ENCODE results near the gene WWC2. TPM values are rescaled to one million over a fixed set of nuclear protein-coding genes. Genes with fewer than 3 reads are reported as not detected.

The WWC2 gene
- total RNA-seq, 1 experiment from 2014 or later, result 39.1 TPM

DNA sequence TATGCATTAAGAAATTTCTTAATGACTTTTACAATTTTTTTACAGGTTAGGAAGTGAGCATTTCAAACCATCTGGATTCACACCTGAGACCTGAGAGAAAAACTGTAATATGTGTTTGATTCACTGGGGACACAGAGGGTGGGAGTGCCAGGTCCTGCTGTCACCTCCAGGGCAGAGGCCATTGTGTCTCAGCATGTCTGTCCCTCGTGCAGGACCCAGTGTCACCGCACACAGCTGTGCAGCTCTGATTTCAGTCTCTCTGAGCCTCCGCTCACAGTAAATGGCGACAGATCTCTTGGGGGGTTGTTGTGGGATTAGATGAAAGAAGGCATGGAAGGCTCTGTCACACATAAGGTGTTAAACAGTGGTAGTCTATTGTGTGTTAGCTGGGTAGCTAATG is 246.2 kb downstream of the WWC2 start (continued):
- TF ChIP-seq, protein P1, sequence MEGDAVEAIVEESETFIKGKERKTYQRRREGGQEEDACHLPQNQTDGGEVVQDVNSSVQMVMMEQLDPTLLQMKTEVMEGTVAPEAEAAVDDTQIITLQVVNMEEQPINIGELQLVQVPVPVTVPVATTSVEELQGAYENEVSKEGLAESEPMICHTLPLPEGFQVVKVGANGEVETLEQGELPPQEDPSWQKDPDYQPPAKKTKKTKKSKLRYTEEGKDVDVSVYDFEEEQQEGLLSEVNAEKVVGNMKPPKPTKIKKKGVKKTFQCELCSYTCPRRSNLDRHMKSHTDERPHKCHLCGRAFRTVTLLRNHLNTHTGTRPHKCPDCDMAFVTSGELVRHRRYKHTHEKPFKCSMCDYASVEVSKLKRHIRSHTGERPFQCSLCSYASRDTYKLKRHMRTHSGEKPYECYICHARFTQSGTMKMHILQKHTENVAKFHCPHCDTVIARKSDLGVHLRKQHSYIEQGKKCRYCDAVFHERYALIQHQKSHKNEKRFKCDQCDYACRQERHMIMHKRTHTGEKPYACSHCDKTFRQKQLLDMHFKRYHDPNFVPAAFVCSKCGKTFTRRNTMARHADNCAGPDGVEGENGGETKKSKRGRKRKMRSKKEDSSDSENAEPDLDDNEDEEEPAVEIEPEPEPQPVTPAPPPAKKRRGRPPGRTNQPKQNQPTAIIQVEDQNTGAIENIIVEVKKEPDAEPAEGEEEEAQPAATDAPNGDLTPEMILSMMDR (IDR thresholded peaks at IDR 0.05 in 2 of 3, conservative IDR thresholded peaks at IDR 0.05 in 1 of 3; ENCODE audit: borderline replicate concordance in 1 of 3, insufficient read depth in 1 of 3, low read depth in 2 of 3, low read length in 2 of 3), result no peak

GRCh38 chr4:183347146-183347545 is 248.1 kb downstream of the WWC2 start:
- no peak overlapping the region for H3K27ac ChIP-seq (ENCODE audit: low read depth, low read length)
- intact Hi-C loops (cut with micrococcal nuclease), result no loop called here
- no peaks in the 10 kb centered on the region for H4K20me1 ChIP-seq (ENCODE audit: insufficient read depth)
- no peaks in the 10 kb centered on the region for H3K9me3 ChIP-seq (ENCODE audit: control insufficient read depth in 1 of 2, insufficient read depth in 1 of 2, low read depth in 1 of 2, low read length in 2 of 2)
- H3K4me3 ChIP-seq (replicated peaks in 1 of 2; ENCODE audit: low read depth in 1 of 2, low read length in 2 of 2), result no peak overlapping the region
- no peaks in the 10 kb centered on the region for H3K36me3 ChIP-seq (ENCODE audit: control insufficient read depth in 1 of 2, insufficient read depth in 2 of 2, low read length in 2 of 2)
- H3K4me1 ChIP-seq (ENCODE audit: control insufficient read depth in 1 of 2, insufficient read depth in 2 of 2, low read length in 2 of 2), result peaks cover 0 to 12% of the 10 kb centered on the region in 2 experiments; a peak in 1 of 4 replicates
- DNase-seq (ENCODE audit: low read depth, low spot score), result no peak
- TF ChIP-seq EZH2phosphoT487 (IDR thresholded peaks at IDR 0.05; ENCODE audit: borderline replicate concordance) (no peak), CEBPB (IDR thresholded peaks at IDR 0.05; ENCODE audit: low read depth) (no peak), FOSL1 (IDR thresholded peaks at IDR 0.05; ENCODE audit: low read depth) (no peak), POLR2A (IDR thresholded peaks at IDR 0.05; ENCODE audit: borderline replicate concordance, extremely low read depth, insufficient read depth, insufficient read length) (no peak), RAD21 (IDR thresholded peaks at IDR 0.05; ENCODE audit: low read depth) (no peak), EZH2 (IDR thresholded peaks at IDR 0.05) (no peak), YY1 (IDR thresholded peaks at IDR 0.05; ENCODE audit: extremely low read depth, insufficient replicate concordance, low read depth, low read length) (no peak), SIN3A (IDR thresholded peaks at IDR 0.05; ENCODE audit: low read depth) (no peak)
- TF ChIP-seq, protein P1 (IDR thresholded peaks at IDR 0.05 in 2 of 3, conservative IDR thresholded peaks at IDR 0.05 in 1 of 3; ENCODE audit: borderline replicate concordance in 1 of 3, insufficient read depth in 1 of 3, low read depth in 2 of 3, low read length in 2 of 3), result no peak
- TF ChIP-seq, protein P2, sequence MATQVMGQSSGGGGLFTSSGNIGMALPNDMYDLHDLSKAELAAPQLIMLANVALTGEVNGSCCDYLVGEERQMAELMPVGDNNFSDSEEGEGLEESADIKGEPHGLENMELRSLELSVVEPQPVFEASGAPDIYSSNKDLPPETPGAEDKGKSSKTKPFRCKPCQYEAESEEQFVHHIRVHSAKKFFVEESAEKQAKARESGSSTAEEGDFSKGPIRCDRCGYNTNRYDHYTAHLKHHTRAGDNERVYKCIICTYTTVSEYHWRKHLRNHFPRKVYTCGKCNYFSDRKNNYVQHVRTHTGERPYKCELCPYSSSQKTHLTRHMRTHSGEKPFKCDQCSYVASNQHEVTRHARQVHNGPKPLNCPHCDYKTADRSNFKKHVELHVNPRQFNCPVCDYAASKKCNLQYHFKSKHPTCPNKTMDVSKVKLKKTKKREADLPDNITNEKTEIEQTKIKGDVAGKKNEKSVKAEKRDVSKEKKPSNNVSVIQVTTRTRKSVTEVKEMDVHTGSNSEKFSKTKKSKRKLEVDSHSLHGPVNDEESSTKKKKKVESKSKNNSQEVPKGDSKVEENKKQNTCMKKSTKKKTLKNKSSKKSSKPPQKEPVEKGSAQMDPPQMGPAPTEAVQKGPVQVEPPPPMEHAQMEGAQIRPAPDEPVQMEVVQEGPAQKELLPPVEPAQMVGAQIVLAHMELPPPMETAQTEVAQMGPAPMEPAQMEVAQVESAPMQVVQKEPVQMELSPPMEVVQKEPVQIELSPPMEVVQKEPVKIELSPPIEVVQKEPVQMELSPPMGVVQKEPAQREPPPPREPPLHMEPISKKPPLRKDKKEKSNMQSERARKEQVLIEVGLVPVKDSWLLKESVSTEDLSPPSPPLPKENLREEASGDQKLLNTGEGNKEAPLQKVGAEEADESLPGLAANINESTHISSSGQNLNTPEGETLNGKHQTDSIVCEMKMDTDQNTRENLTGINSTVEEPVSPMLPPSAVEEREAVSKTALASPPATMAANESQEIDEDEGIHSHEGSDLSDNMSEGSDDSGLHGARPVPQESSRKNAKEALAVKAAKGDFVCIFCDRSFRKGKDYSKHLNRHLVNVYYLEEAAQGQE (IDR thresholded peaks at IDR 0.05; ENCODE audit: low read depth), result no peak
- TF ChIP-seq, protein P3, sequence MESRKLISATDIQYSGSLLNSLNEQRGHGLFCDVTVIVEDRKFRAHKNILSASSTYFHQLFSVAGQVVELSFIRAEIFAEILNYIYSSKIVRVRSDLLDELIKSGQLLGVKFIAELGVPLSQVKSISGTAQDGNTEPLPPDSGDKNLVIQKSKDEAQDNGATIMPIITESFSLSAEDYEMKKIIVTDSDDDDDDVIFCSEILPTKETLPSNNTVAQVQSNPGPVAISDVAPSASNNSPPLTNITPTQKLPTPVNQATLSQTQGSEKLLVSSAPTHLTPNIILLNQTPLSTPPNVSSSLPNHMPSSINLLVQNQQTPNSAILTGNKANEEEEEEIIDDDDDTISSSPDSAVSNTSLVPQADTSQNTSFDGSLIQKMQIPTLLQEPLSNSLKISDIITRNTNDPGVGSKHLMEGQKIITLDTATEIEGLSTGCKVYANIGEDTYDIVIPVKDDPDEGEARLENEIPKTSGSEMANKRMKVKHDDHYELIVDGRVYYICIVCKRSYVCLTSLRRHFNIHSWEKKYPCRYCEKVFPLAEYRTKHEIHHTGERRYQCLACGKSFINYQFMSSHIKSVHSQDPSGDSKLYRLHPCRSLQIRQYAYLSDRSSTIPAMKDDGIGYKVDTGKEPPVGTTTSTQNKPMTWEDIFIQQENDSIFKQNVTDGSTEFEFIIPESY (IDR thresholded peaks at IDR 0.05; ENCODE audit: extremely low read depth, insufficient replicate concordance, low read length), result no peak
- no TSS peak for BruUV-seq (replicated peaks)
- ChIA-PET POLR2A (no interaction called here), CTCF (no interaction called here), RAD21 (ENCODE audit: low non-redundant PET in 1 of 2, low total read pairs in 2 of 2, uncharacterized antibody in 2 of 2, unreplicated experiment in 2 of 2) (no interaction called here)
- no peak for ATAC-seq
- no peaks in the 10 kb centered on the region for H3K27me3 ChIP-seq (ENCODE audit: insufficient read depth, low read length)
- no peak overlapping the region for H3K4me2 ChIP-seq (ENCODE audit: low read length)
- no peaks in the 10 kb centered on the region for H3K9me2 ChIP-seq (ENCODE audit: insufficient read depth)
- no peaks in the 10 kb centered on the region for H3K79me2 ChIP-seq (ENCODE audit: insufficient read depth, low read length)
- no peak overlapping the region for H2AFZ ChIP-seq (ENCODE audit: low read depth, low read length, poor library complexity, severe bottlenecking)
- no peak overlapping the region for H3K9ac ChIP-seq (ENCODE audit: low read length)
